SK-N-SH (cell line): ENCODE measurements around the gene ADRA2B.

Experiments used
- ELF1 ChIP-seq: IDR thresholded peaks from 2 replicates; pipeline ENCODE4 v1.4.0; 2012
- EP300 ChIP-seq, 2 experiments: IDR thresholded peaks; 2 replicates each; pipeline versions ENCODE4 v1.4.0 to v1.6.1; 2012; ENCODE audit warnings: borderline replicate concordance in 1 of 2, low read depth in 1 of 2, low read length in 1 of 2
- GABPA ChIP-seq: IDR thresholded peaks from 2 replicates; pipeline ENCODE4 v1.4.0; 2012; ENCODE audit warnings: low read depth, mild to moderate bottlenecking
- GATA2 ChIP-seq: sonication (generic); formaldehyde crosslinking; IDR thresholded peaks from 2 replicates; pipeline ENCODE4 v1.5.0; 2020; ENCODE audit warnings: mild to moderate bottlenecking, missing genetic modification reagents
- TAF1 ChIP-seq: IDR thresholded peaks from 2 replicates; pipeline ENCODE4 v1.6.1; 2012; ENCODE audit warnings: low read depth, mild to moderate bottlenecking, low read length, moderate library complexity, borderline replicate concordance
- TF ChIP-seq, protein P1 (sequence below): fragments of 200-600 bp; sonication (generic); IDR thresholded peaks from 2 replicates; pipeline ENCODE4 v1.6.1; 2017; ENCODE audit warnings: antibody characterized with exemption, mild to moderate bottlenecking, moderate library complexity

- TF ChIP-seq TAF1 (no peak), EP300 (IDR thresholded peaks at IDR 0.05; ENCODE audit: borderline replicate concordance in 1 of 2, low read depth in 1 of 2, low read length in 1 of 2) (no peak), ELF1 (no peak), GABPA (no peak), GATA2 (CRISPR knock-in tag) (no peak)
- TF ChIP-seq, protein P1, sequence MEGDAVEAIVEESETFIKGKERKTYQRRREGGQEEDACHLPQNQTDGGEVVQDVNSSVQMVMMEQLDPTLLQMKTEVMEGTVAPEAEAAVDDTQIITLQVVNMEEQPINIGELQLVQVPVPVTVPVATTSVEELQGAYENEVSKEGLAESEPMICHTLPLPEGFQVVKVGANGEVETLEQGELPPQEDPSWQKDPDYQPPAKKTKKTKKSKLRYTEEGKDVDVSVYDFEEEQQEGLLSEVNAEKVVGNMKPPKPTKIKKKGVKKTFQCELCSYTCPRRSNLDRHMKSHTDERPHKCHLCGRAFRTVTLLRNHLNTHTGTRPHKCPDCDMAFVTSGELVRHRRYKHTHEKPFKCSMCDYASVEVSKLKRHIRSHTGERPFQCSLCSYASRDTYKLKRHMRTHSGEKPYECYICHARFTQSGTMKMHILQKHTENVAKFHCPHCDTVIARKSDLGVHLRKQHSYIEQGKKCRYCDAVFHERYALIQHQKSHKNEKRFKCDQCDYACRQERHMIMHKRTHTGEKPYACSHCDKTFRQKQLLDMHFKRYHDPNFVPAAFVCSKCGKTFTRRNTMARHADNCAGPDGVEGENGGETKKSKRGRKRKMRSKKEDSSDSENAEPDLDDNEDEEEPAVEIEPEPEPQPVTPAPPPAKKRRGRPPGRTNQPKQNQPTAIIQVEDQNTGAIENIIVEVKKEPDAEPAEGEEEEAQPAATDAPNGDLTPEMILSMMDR: no peak
Measured at GRCh38 chr2:96087130-96087529, 29.2 kb downstream of the ADRA2B start.
